ENCODE data around the gene STK32B. TPM values are rescaled to one million over a fixed set of nuclear protein-coding genes. Genes with fewer than 3 reads are reported as not detected.
A peak's percentile ranks its signal among the peaks of the same experiment; 100 is the strongest.

STK32B gene
- total RNA-seq, 4 donors from 2014 or later: 3.0 to 33.8 (median 4.3) TPM

- H3K27me3 ChIP-seq: no peaks in the 10 kb centered on the region
- intact Hi-C loops (cut with DNase I; ENCODE audit: low total_unique reads): no loop called here
- TF ChIP-seq POLR2A (IDR thresholded peaks at IDR 0.05) (no peak), CTCF (IDR thresholded peaks at IDR 0.05) (no peak)
- H3K4me3 ChIP-seq: no peak overlapping the region
- no peak for DNase-seq
- H3K9me3 ChIP-seq: no peaks in the 10 kb centered on the region
- H3K27ac ChIP-seq: no peak overlapping the region
- no peaks in the 10 kb centered on the region for H3K4me1 ChIP-seq
- no peaks in the 10 kb centered on the region for H3K36me3 ChIP-seq
These were observed 408.0 kb downstream of the STK32B start for GRCh38 chr4:5459236-5459635.

GRCh38 chr4:5460106-5460801 lies 409.0 kb downstream of the STK32B start:
- no peak overlapping the region for H3K4me3 ChIP-seq
- TF ChIP-seq CTCF (IDR thresholded peaks at IDR 0.05) (peak in 1 of 4 experiments; percentile 24), POLR2A (IDR thresholded peaks at IDR 0.05) (no peak)
- H3K27me3 ChIP-seq: no peaks in the 10 kb centered on the region
- intact Hi-C loops (cut with DNase I; ENCODE audit: low total_unique reads): no loop called here
- H3K36me3 ChIP-seq: no peaks in the 10 kb centered on the region
- H3K9me3 ChIP-seq: no peaks in the 10 kb centered on the region
- no peaks in the 10 kb centered on the region for H3K4me1 ChIP-seq
- no peak for DNase-seq
- no peak overlapping the region for H3K27ac ChIP-seq

- DNase-seq: no peak
- Histone ChIP-seq H3K9me3 (no peaks in the 10 kb centered on the region), H3K4me3 (no peak overlapping the region), H3K4me1 (no peaks in the 10 kb centered on the region), H3K36me3 (no peaks in the 10 kb centered on the region), H3K27ac (no peak overlapping the region), H3K27me3 (no peaks in the 10 kb centered on the region)
- intact Hi-C loops (cut with DNase I; ENCODE audit: low total_unique reads): no loop called here
- TF ChIP-seq POLR2A (IDR thresholded peaks at IDR 0.05) (no peak), CTCF (IDR thresholded peaks at IDR 0.05) (no peak)
These were observed 410.2 kb downstream of the STK32B start for GRCh38 chr4:5461477-5461876.

- Histone ChIP-seq H3K36me3 (no peaks in the 10 kb centered on the region), H3K4me1 (no peaks in the 10 kb centered on the region), H3K9me3 (no peaks in the 10 kb centered on the region), H3K27ac (no peak overlapping the region), H3K4me3 (no peak overlapping the region), H3K27me3 (no peaks in the 10 kb centered on the region)
- intact Hi-C loops (cut with DNase I; ENCODE audit: low total_unique reads): no loop called here
- no peak for DNase-seq
- TF ChIP-seq CTCF (IDR thresholded peaks at IDR 0.05): no peak
- no peak for TF ChIP-seq POLR2A (IDR thresholded peaks at IDR 0.05)
These were observed 411.1 kb downstream of the STK32B start for GRCh38 chr4:5462254-5462835.

GRCh38 chr4:5462896-5463295 lies 411.6 kb downstream of the STK32B start:
- no peak for DNase-seq

More at GRCh38 chr4:5462896-5463295, 411.6 kb downstream of the STK32B start:
- H3K4me1 ChIP-seq: no peaks in the 10 kb centered on the region
- no peaks in the 10 kb centered on the region for H3K9me3 ChIP-seq
- TF ChIP-seq CTCF (IDR thresholded peaks at IDR 0.05): no peak
- TF ChIP-seq POLR2A (IDR thresholded peaks at IDR 0.05): no peak
- intact Hi-C loops (cut with DNase I; ENCODE audit: low total_unique reads): no loop called here
- H3K27me3 ChIP-seq: no peaks in the 10 kb centered on the region
- H3K4me3 ChIP-seq: no peak overlapping the region
- H3K27ac ChIP-seq: no peak overlapping the region
- no peaks in the 10 kb centered on the region for H3K36me3 ChIP-seq
